Activated naive CD4-positive, alpha-beta T cell treated with anti-CD3 and anti-CD28 coated beads for 36 hours (primary cell): ENCODE data around the gene RALGAPB. TPM values are rescaled to one million over a fixed set of nuclear protein-coding genes. Genes with fewer than 3 reads are reported as not detected.
"Not testable (repeated sequence)": the region's sequence is repeated elsewhere in the genome, so short reads cannot be mapped to it uniquely, and the experiment has no call there.

ENCODE experiments used
- CTCF ChIA-PET: fragments of 350-600 bp; sonication (Branson Sonifier 250); formaldehyde crosslinking; loops from one replicate; lab custom pipeline; 2021; ENCODE audit warnings: antibody characterized with exemption; lab: Charles Lee
- DNase-seq: peaks from one replicate; pipeline ENCODE4 v3.0.0-alpha.2; 2020
- H3K27ac Mint-ChIP-seq: one replicate; pipeline ENCODE4 v1.8.0; 2021; ENCODE audit warnings: mild to moderate bottlenecking, mixed read lengths
- H3K27me3 Mint-ChIP-seq: one replicate; pipeline ENCODE4 v1.8.0; 2021; ENCODE audit warnings: low read depth, mixed read lengths
- H3K36me3 Mint-ChIP-seq: one replicate; pipeline ENCODE4 v1.8.0; 2021; ENCODE audit warnings: low read depth, mixed read lengths
- H3K4me1 Mint-ChIP-seq: one replicate; pipeline ENCODE4 v1.8.0; 2021; ENCODE audit warnings: low read depth, mixed read lengths
- H3K4me3 Mint-ChIP-seq: one replicate; pipeline ENCODE4 v1.8.0; 2021; ENCODE audit warnings: mild to moderate bottlenecking, moderate library complexity, mixed read lengths
- H3K9me3 Mint-ChIP-seq: one replicate; pipeline ENCODE4 v1.8.0; 2021; ENCODE audit warnings: mixed read lengths
- intact Hi-C: fragments of 100-400 bp; cut with micrococcal nuclease; formaldehyde crosslinking; loops from one replicate; pipeline ENCODE4 v1.15.1; 2023
- total RNA-seq, 2 experiments: library from RNA; stranded (reverse); gene quantifications; one replicate each; pipeline ENCODE4 v1.2.3, GENCODE V29; 2021

Gene RALGAPB
- total RNA-seq, 2 experiments from 2014 or later = 22.1 to 24.0 TPM

DNA sequence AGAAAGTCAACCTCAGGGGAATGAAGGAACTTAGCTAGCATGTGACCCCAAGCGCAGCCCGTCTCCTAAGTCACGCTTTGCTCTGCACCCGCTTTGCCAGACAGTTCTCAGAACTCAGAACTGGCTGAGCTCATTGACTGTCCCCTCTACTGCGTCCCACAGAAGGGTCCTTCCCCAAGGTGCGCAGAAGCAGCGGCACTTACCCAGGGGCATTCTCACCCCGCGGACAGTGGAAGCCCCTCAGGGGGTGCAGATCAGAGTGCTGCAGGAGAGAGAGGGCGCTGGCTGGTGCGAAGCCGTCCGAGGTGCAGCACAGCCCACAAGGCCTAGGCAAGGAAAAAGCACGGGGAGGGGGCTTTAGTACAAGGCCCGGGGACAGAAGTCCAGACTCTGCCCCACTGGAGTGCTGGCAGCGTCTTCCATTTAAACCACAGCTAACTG, 38.3 kb upstream of the RALGAPB start:
- intact Hi-C loops = loop anchor here (2.0 kb wide), 1 partner anchor 38 kb away; the partner anchor contains the start of gene RALGAPB
- peak overlapping the region; percentile 89 for H3K4me3 Mint-ChIP-seq
- CTCF ChIA-PET = interaction anchor here (1.0 to 4.4 kb wide), 4 partner anchors 9 to 38 kb away, joined by 3 to 52 read pairs (median 12); partner anchors contain the start of gene RALGAPB
- peak; percentile 23 for DNase-seq
- no peaks in the 10 kb centered on the region for H3K27me3 Mint-ChIP-seq
- H3K27ac Mint-ChIP-seq = peak overlapping the region; percentile 97
- H3K4me1 Mint-ChIP-seq = peaks cover 47% of the 10 kb centered on the region
- H3K9me3 Mint-ChIP-seq = no peaks in the 10 kb centered on the region
- H3K36me3 Mint-ChIP-seq = peaks cover 53% of the 10 kb centered on the region

GRCh38 chr20:38434770-38435554, 37.7 kb upstream of the RALGAPB start, which contains the start of gene SNHG17:
TSS of gene SNHG17 (minus strand) at chr20:38435328.
- H3K36me3 Mint-ChIP-seq = peaks cover 48% of the 10 kb centered on the region
- intact Hi-C loops = loop anchor here (1.0 to 2.0 kb wide), 2 partner anchors 11 to 38 kb away; partner anchors contain the start of gene RALGAPB
- H3K9me3 Mint-ChIP-seq = no peaks in the 10 kb centered on the region
- peak within 1 kb of the TSS; percentile 97 for H3K27ac Mint-ChIP-seq
- DNase-seq = peak; percentile 91
- CTCF ChIA-PET = interaction anchor here (1.0 to 4.4 kb wide), 7 partner anchors 9 to 38 kb away, joined by 3 to 52 read pairs (median 6); partner anchors contain the start of gene RALGAPB
- peaks cover 40% of the 10 kb centered on the region for H3K4me1 Mint-ChIP-seq
- H3K27me3 Mint-ChIP-seq = no peaks in the 10 kb centered on the region
- peak within 1 kb of the TSS; percentile 89 for H3K4me3 Mint-ChIP-seq

DNA sequence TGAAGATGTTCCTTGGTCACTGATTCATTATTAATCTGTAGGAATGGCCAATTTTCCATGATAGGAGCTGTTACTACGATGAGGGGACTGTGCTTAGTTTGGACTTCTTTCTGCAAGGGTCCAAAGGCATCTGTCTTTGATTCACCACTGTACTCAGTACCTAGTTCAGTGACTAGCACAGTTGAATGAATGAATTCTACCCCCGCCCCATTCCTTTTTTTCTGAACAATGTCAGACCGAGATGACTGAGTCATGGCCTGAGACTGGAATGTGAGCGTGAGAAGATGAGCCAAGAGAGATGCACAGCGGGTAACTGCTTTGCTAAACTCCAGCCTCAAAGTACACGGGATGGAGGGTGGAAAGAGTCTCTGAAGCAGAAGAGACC, 37.1 kb upstream of the RALGAPB start:
- H3K27me3 Mint-ChIP-seq = no peaks in the 10 kb centered on the region
- intact Hi-C loops = loop anchor here (1.0 to 2.0 kb wide), 2 partner anchors 11 to 37 kb away; partner anchors contain the start of gene RALGAPB
- peak overlapping the region; percentile 89 for H3K4me3 Mint-ChIP-seq
- CTCF ChIA-PET = interaction anchor here (1.0 to 4.4 kb wide), 6 partner anchors 9 to 37 kb away, joined by 3 to 52 read pairs (median 8); partner anchors contain the start of gene RALGAPB
- peaks cover 37% of the 10 kb centered on the region for H3K4me1 Mint-ChIP-seq
- H3K9me3 Mint-ChIP-seq = no peaks in the 10 kb centered on the region
- DNase-seq = no peak
- H3K27ac Mint-ChIP-seq = peak overlapping the region; percentile 97
- H3K36me3 Mint-ChIP-seq = peaks cover 47% of the 10 kb centered on the region

- no peak for DNase-seq
- peaks cover 15% of the 10 kb centered on the region for H3K4me1 Mint-ChIP-seq
- CTCF ChIA-PET = interaction anchor here (1.1 to 2.1 kb wide), 2 partner anchors 8 to 35 kb away, joined by 4 to 8 read pairs; partner anchors contain the start of gene RALGAPB
- intact Hi-C loops = no loop called here
- H3K9me3 Mint-ChIP-seq = no peaks in the 10 kb centered on the region
- H3K27me3 Mint-ChIP-seq = peaks cover 3% of the 10 kb centered on the region
- peaks cover 25% of the 10 kb centered on the region for H3K36me3 Mint-ChIP-seq
- H3K4me3 Mint-ChIP-seq = no peak overlapping the region
- no peak overlapping the region for H3K27ac Mint-ChIP-seq
Measured at GRCh38 chr20:38437796-38438195, 34.8 kb upstream of the RALGAPB start.

- DNase-seq, H3K9me3 Mint-ChIP-seq, H3K4me3 Mint-ChIP-seq, H3K36me3 Mint-ChIP-seq, H3K27ac Mint-ChIP-seq, H3K4me1 Mint-ChIP-seq, CTCF ChIA-PET, H3K27me3 Mint-ChIP-seq: not testable (repeated sequence)
- intact Hi-C loops = loop anchor here (10.0 kb wide), 2 partner anchors 56 to 304 kb away; partner anchors contain the start of gene ACTR5
Measured at GRCh38 chr20:38441110-38441509, 31.5 kb upstream of the RALGAPB start.

GRCh38 chr20:38441916-38442315, 30.7 kb upstream of the RALGAPB start:
- Mint-ChIP-seq H3K9me3 (no peaks in the 10 kb centered on the region), H3K27me3 (peaks cover 3% of the 10 kb centered on the region), H3K36me3 (no peaks in the 10 kb centered on the region), H3K27ac (no peak overlapping the region), H3K4me3 (no peak overlapping the region), H3K4me1 (peaks cover 8% of the 10 kb centered on the region)
- CTCF ChIA-PET = no interaction called here
- intact Hi-C loops = loop anchor here (10.0 kb wide), 2 partner anchors 57 to 303 kb away; partner anchors contain the start of gene ACTR5
- no peak for DNase-seq

- Mint-ChIP-seq H3K9me3 (no peaks in the 10 kb centered on the region), H3K36me3 (peaks cover 11% of the 10 kb centered on the region), H3K4me3 (peak overlapping the region; percentile 48), H3K27ac (no peak overlapping the region), H3K27me3 (peaks cover 3% of the 10 kb centered on the region), H3K4me1 (peaks cover 36% of the 10 kb centered on the region)
- no peak for DNase-seq
- CTCF ChIA-PET = interaction anchor here (1.4 to 4.3 kb wide), 4 partner anchors 8 to 26 kb away, joined by 8 to 52 read pairs (median 23); partner anchors contain the start of genes RALGAPB and SNHG17
- intact Hi-C loops = loop anchor here (10.0 kb wide), 2 partner anchors 61 to 299 kb away; partner anchors contain the start of gene ACTR5
Measured at GRCh38 chr20:38445381-38445796, 27.3 kb upstream of the RALGAPB start.

DNA sequence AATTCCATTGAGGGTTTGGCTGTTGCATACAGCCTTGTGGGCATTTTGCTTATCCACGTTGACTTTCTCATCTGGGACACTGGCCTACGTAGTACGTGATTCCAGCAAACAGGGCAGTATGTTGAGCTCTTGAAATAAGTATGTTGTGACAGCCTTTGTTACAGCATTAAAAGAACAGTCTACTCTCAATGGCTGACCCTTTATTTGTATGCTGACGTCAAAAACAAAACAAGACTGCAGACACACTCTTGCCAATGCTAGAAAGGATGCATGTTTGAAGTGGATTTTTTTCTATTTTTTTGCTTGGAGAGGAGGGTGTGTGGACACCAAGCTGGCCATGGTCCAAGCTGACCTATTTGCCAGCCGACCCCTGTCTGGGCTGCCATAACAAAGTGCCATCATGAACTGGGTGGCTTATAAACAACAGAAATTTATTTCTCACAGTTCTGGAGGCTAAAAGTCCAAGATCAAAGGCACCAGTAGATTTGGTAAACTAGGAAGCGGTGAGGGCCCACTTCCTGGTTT, 26.7 kb upstream of the RALGAPB start:
- Mint-ChIP-seq H3K4me3 (peak overlapping the region; percentile 80), H3K9me3 (no peaks in the 10 kb centered on the region), H3K27ac (peak overlapping the region; percentile 84), H3K27me3 (peaks cover 3% of the 10 kb centered on the region), H3K4me1 (peaks cover 42% of the 10 kb centered on the region), H3K36me3 (peaks cover 17% of the 10 kb centered on the region)
- no peak for DNase-seq
- intact Hi-C loops = loop anchor here (1.0 to 10.0 kb wide), 4 partner anchors 11 to 299 kb away; partner anchors contain the start of genes ACTR5, RALGAPB and SNHG17
- CTCF ChIA-PET = interaction anchor here (0.6 to 4.3 kb wide), 7 partner anchors 8 to 618 kb away, joined by 3 to 52 read pairs (median 3); partner anchors contain the start of genes RALGAPB and SNHG17

GRCh38 chr20:38446441-38447209, 26.0 kb upstream of the RALGAPB start:
- Mint-ChIP-seq H3K9me3 (no peaks in the 10 kb centered on the region), H3K4me1 (peaks cover 42% of the 10 kb centered on the region), H3K27ac (peak overlapping the region; percentile 84), H3K36me3 (peaks cover 22% of the 10 kb centered on the region), H3K4me3 (peak overlapping the region; percentile 80), H3K27me3 (peaks cover 3% of the 10 kb centered on the region)
- intact Hi-C loops = loop anchor here (1.0 to 10.0 kb wide), 4 partner anchors 11 to 298 kb away; partner anchors contain the start of genes ACTR5, RALGAPB and SNHG17
- peak; percentile 95 for DNase-seq
- CTCF ChIA-PET = interaction anchor here (0.6 to 4.3 kb wide), 7 partner anchors 9 to 619 kb away, joined by 3 to 52 read pairs (median 3); partner anchors contain the start of genes RALGAPB and SNHG17

- no peak overlapping the region for H3K27ac Mint-ChIP-seq
- H3K36me3 Mint-ChIP-seq = peaks cover 22% of the 10 kb centered on the region
- no peaks in the 10 kb centered on the region for H3K9me3 Mint-ChIP-seq
- no peaks in the 10 kb centered on the region for H3K27me3 Mint-ChIP-seq
- peak overlapping the region; percentile 80 for H3K4me3 Mint-ChIP-seq
- no peak for DNase-seq
- intact Hi-C loops = loop anchor here (10.0 kb wide), 2 partner anchors 62 to 298 kb away; partner anchors contain the start of gene ACTR5
- CTCF ChIA-PET = interaction anchor here (0.6 to 4.3 kb wide), 4 partner anchors 14 to 318 kb away, joined by 4 to 52 read pairs (median 20); partner anchors contain the start of genes RALGAPB and SNHG17
- H3K4me1 Mint-ChIP-seq = peaks cover 42% of the 10 kb centered on the region
Measured at GRCh38 chr20:38447251-38447661, 25.4 kb upstream of the RALGAPB start.
